H1 (cell line): ENCODE results near the gene PSME1. TPM values are rescaled to one million over a fixed set of nuclear protein-coding genes. Genes with fewer than 3 reads are reported as not detected.
A peak's percentile ranks its signal among the peaks of the same experiment; 100 is the strongest.

Experiments
- CTCF ChIA-PET: fragments of 300-600 bp; sonication (Branson Sonifier 250); formaldehyde crosslinking; loops from one replicate; lab custom pipeline; 2021; ENCODE audit not compliant: partially characterized antibody; lab: Charles Lee
- POLR2A ChIA-PET: fragments of 300-600 bp; sonication (Branson Sonifier 250); formaldehyde crosslinking; loops from one replicate; lab custom pipeline; 2021; ENCODE audit warnings: inconsistent platforms; ENCODE audit not compliant: partially characterized antibody; lab: Charles Lee
- DNase-seq, 2 experiments: peaks; one replicate each; pipeline versions ENCODE4 v3.0.0 to v3.0.0-alpha.2; 2010 to 2022; ENCODE audit warnings: low spot score in 2 of 2, low read depth in 1 of 2, mixed read lengths in 1 of 2
- FAIRE-seq: peaks from 2 replicates; lab custom pipeline; 2011; peaks lifted over from hg19 to GRCh38; lab: Jason Lieb, UNC
- H2AFZ ChIP-seq: 2 replicates; pipeline ENCODE4 v1.8.1; 2012; ENCODE audit warnings: low read length, inconsistent platforms
- H2AK5ac ChIP-seq: 2 replicates; pipeline ENCODE4 v1.6.1; 2013; ENCODE audit warnings: low read depth, low read length
- H2BK120ac ChIP-seq: replicated peaks from 2 replicates; pipeline ENCODE3; 2013; ENCODE audit warnings: low read depth, low read length, inconsistent platforms
- H2BK12ac ChIP-seq: 2 replicates; pipeline ENCODE4 v1.6.1; 2013; ENCODE audit warnings: low read depth, low read length
- H2BK15ac ChIP-seq: 2 replicates; pipeline ENCODE4 v1.6.1; 2013; ENCODE audit warnings: low read length
- H2BK20ac ChIP-seq: 2 replicates; pipeline ENCODE4 v1.6.1; 2013; ENCODE audit warnings: low read length
- H2BK5ac ChIP-seq: 2 replicates; pipeline ENCODE4 v1.6.1; 2013; ENCODE audit warnings: low read depth, low read length
- H3K14ac ChIP-seq: 2 replicates; pipeline ENCODE4 v1.6.1; 2013; ENCODE audit warnings: inconsistent platforms; ENCODE audit not compliant: insufficient read length
- H3K18ac ChIP-seq: 2 replicates; pipeline ENCODE4 v1.6.1; 2013; ENCODE audit warnings: low read length; ENCODE audit errors: extremely low read depth
- H3K23ac ChIP-seq: 2 replicates; pipeline ENCODE4 v1.6.1; 2013; ENCODE audit warnings: inconsistent platforms; ENCODE audit not compliant: insufficient read length
- H3K23me2 ChIP-seq: 2 replicates; pipeline ENCODE4 v1.6.1; 2013; ENCODE audit warnings: low read depth, low read length
- H3K27ac ChIP-seq: 2 replicates; pipeline ENCODE4 v1.6.1; 2011; ENCODE audit warnings: low read depth, low read length, inconsistent platforms
- H3K27me3 ChIP-seq, 4 experiments: replicated peaks in 1 of 4; 1 replicate in 1 of 4; 2 replicates in 3 of 4; pipeline versions ENCODE4 v1.6.1 to v1.8.1; 2011 to 2013; ENCODE audit warnings: low read length in 3 of 4, mild to moderate bottlenecking in 3 of 4, inconsistent platforms in 2 of 4, mixed read lengths in 2 of 4, moderate library complexity in 1 of 4; ENCODE audit not compliant: control insufficient read depth in 3 of 4, insufficient read depth in 3 of 4; ENCODE audit errors: extremely low read depth in 1 of 4
- H3K36me3 ChIP-seq, 4 experiments: 2 replicates each; pipeline versions ENCODE4 v1.6.1 to v1.8.1; 2011 to 2013; ENCODE audit warnings: mild to moderate bottlenecking in 4 of 4, low read length in 3 of 4, moderate library complexity in 2 of 4, control low read depth in 1 of 4, inconsistent platforms in 1 of 4; ENCODE audit not compliant: insufficient read depth in 4 of 4, control insufficient read depth in 2 of 4
- H3K4ac ChIP-seq: replicated peaks from 2 replicates; pipeline ENCODE3; 2013; ENCODE audit warnings: low read length, low read depth, mixed read lengths, inconsistent platforms; ENCODE audit not compliant: insufficient read length
- H3K4me1 ChIP-seq, 4 experiments: replicated peaks in 1 of 4; 1 replicate in 1 of 4; 2 replicates in 3 of 4; pipeline versions ENCODE4 v1.6.1 to v1.8.1; 2011 to 2013; ENCODE audit warnings: low read length in 3 of 4, inconsistent platforms in 2 of 4, mixed read lengths in 1 of 4; ENCODE audit not compliant: insufficient read depth in 4 of 4, control insufficient read depth in 3 of 4
- H3K4me2 ChIP-seq, 2 experiments: 2 replicates each; pipeline versions ENCODE4 v1.6.1 to v1.8.1; 2011 to 2013; ENCODE audit warnings: low read depth in 2 of 2, low read length in 2 of 2, control low read depth in 1 of 2, inconsistent platforms in 1 of 2, mild to moderate bottlenecking in 1 of 2; ENCODE audit not compliant: insufficient read depth in 1 of 2
- H3K4me3 ChIP-seq, 4 experiments: fragments of 200-600, 300-600 bp in 1 of 4; sonication (generic), shearing (Covaris generic), sonication (Bioruptor Twin) in 1 of 4; 2 replicates each; pipeline versions ENCODE4 v1.5.1 to v1.8.1; 2011 to 2016; ENCODE audit warnings: low read length in 4 of 4, low read depth in 3 of 4, control low read depth in 2 of 4, inconsistent platforms in 2 of 4, mild to moderate bottlenecking in 2 of 4, mixed read lengths in 1 of 4, moderate library complexity in 1 of 4; ENCODE audit not compliant: insufficient read depth in 2 of 4; ENCODE audit errors: extremely low read depth in 1 of 4
- H3K56ac ChIP-seq: replicated peaks from 2 replicates; pipeline ENCODE3; 2013; ENCODE audit warnings: low read depth, mild to moderate bottlenecking, mixed read lengths, low read length, inconsistent platforms; ENCODE audit not compliant: insufficient read length
- H3K79me1 ChIP-seq: 2 replicates; pipeline ENCODE4 v1.6.1; 2013; ENCODE audit warnings: low read depth, low read length, control low read depth
- H3K79me2 ChIP-seq, 2 experiments: 2 replicates each; pipeline versions ENCODE4 v1.6.1 to v1.8.1; 2012 to 2013; ENCODE audit warnings: low read length in 2 of 2, mild to moderate bottlenecking in 2 of 2, inconsistent platforms in 1 of 2; ENCODE audit not compliant: insufficient read depth in 2 of 2, control insufficient read depth in 1 of 2
- H3K9ac ChIP-seq, 4 experiments: replicated peaks in 1 of 4; 1 replicate in 1 of 4; 2 replicates in 3 of 4; pipeline versions ENCODE4 v1.6.1 to v1.8.1; 2011 to 2013; ENCODE audit warnings: low read depth in 3 of 4, low read length in 3 of 4, control low read depth in 2 of 4, mild to moderate bottlenecking in 2 of 4, moderate library complexity in 2 of 4, inconsistent platforms in 1 of 4; ENCODE audit errors: extremely low read depth in 1 of 4
- H3K9me3 ChIP-seq, 2 experiments: 2 replicates each; pipeline versions ENCODE4 v1.6.1 to v1.8.1; 2012 to 2013; ENCODE audit warnings: mild to moderate bottlenecking in 2 of 2, moderate library complexity in 2 of 2, control low read depth in 1 of 2, inconsistent platforms in 1 of 2, low read depth in 1 of 2, low read length in 1 of 2, mixed read lengths in 1 of 2; ENCODE audit not compliant: insufficient read depth in 2 of 2
- H4K20me1 ChIP-seq, 2 experiments: replicated peaks in 1 of 2; 2 replicates each; pipeline versions ENCODE3 to v1.8.1; 2011 to 2013; ENCODE audit warnings: inconsistent platforms in 2 of 2, low read length in 2 of 2, mild to moderate bottlenecking in 1 of 2; ENCODE audit not compliant: insufficient read depth in 2 of 2, control insufficient read depth in 1 of 2
- H4K5ac ChIP-seq: 2 replicates; pipeline ENCODE4 v1.6.1; 2013; ENCODE audit warnings: low read length, low read depth, mixed read lengths, inconsistent platforms; ENCODE audit not compliant: insufficient read length
- H4K8ac ChIP-seq: 2 replicates; pipeline ENCODE4 v1.8.0; 2013; ENCODE audit warnings: mild to moderate bottlenecking, moderate library complexity, low read length, inconsistent platforms; ENCODE audit not compliant: insufficient read depth; ENCODE audit errors: extremely low read depth
- H4K91ac ChIP-seq: replicated peaks from 2 replicates; pipeline ENCODE3; 2013; ENCODE audit warnings: low read length, mixed read lengths, inconsistent platforms; ENCODE audit not compliant: insufficient read length
- CBX8 ChIP-seq: fragments of 300-800, 300-1000 bp; sonication (generic); IDR thresholded peaks from 2 replicates; pipeline ENCODE4 v1.7.1; 2016; ENCODE audit warnings: low read depth, low read length, borderline replicate concordance
- CEBPB ChIP-seq: IDR thresholded peaks from 2 replicates; pipeline ENCODE4 v1.6.1; 2012; ENCODE audit warnings: low read depth, low read length
- EGR1 ChIP-seq: IDR thresholded peaks from 2 replicates; pipeline ENCODE4 v1.6.1; 2011; ENCODE audit warnings: low read depth, low read length, borderline replicate concordance
- EP300 ChIP-seq, 2 experiments: IDR thresholded peaks; 1 replicate in 1 of 2; 2 replicates in 1 of 2; pipeline ENCODE4 v1.6.1; 2011 to 2012; ENCODE audit warnings: low read depth in 2 of 2, low read length in 2 of 2, mild to moderate bottlenecking in 2 of 2, borderline replicate concordance in 1 of 2, inconsistent platforms in 1 of 2, moderate library complexity in 1 of 2
- EZH2 ChIP-seq: fragments of 200-600 bp; sonication (generic); IDR thresholded peaks from 2 replicates; pipeline ENCODE4 v1.7.1; 2012; ENCODE audit warnings: low read depth, mild to moderate bottlenecking, moderate library complexity, low read length, inconsistent platforms; ENCODE audit not compliant: severe bottlenecking
- POLR2AphosphoS5 ChIP-seq: IDR thresholded peaks from 2 replicates; pipeline ENCODE4 v1.6.1; 2011; ENCODE audit warnings: low read depth, low read length
- SIN3A ChIP-seq, 2 experiments: IDR thresholded peaks in 1 of 2; conservative IDR thresholded peaks in 1 of 2; 2 replicates each; pipeline ENCODE4 v1.6.1; 2011 to 2012; ENCODE audit warnings: low read length in 2 of 2, improper control_type of control experiment in 1 of 2, low read depth in 1 of 2, mild to moderate bottlenecking in 1 of 2
- SP4 ChIP-seq: IDR thresholded peaks from 2 replicates; pipeline ENCODE4 v1.6.1; 2012; ENCODE audit warnings: low read length, inconsistent platforms
- SRF ChIP-seq: IDR thresholded peaks from 2 replicates; pipeline ENCODE4 v1.6.1; 2011; ENCODE audit warnings: mild to moderate bottlenecking, low read depth, low read length, moderate library complexity
- TAF1 ChIP-seq: IDR thresholded peaks from 2 replicates; pipeline ENCODE4 v1.6.1; 2011; ENCODE audit warnings: mild to moderate bottlenecking, low read depth, low read length
- TAF7 ChIP-seq: optimal IDR thresholded peaks from 2 replicates; pipeline ENCODE3; 2011; ENCODE audit warnings: low read depth, mild to moderate bottlenecking, inconsistent platforms, low read length, moderate library complexity, borderline replicate concordance
- WGBS, 2 experiments: shearing (Covaris generic) in 1 of 2; methylation state at CpG; one replicate each; pipeline versions ENCODE4 v1.1.6 to v1.1.7; 2013 to 2015; ENCODE audit warnings: low lambda C conversion rate in 2 of 2, mixed read lengths in 2 of 2, inconsistent platforms in 1 of 2, low coverage in 1 of 2, missing lambda C conversion rate in 1 of 2; ENCODE audit not compliant: insufficient replicate concordance in 2 of 2, insufficient coverage in 1 of 2, insufficient read length in 1 of 2; ENCODE audit errors: extremely low coverage in 1 of 2, missing lambda C conversion rate in 1 of 2; 5-methylcytosine and 5-hydroxymethylcytosine counted together
- polyA plus RNA-seq, 7 experiments: library from polyadenylated mRNA; depleted of rRNA in 3 of 7; stranded (reverse) in 5 of 7; unstranded in 2 of 7; fragments of >200 nt in 5 of 7; fragments of 200-250 nt in 2 of 7; gene quantifications; 1 replicate in 5 of 7; 2 replicates in 1 of 7; 4 replicates in 1 of 7; pipeline versions ENCODE4 v1.2.1 to v1.2.3, GENCODE V29; 2011 to 2013; ENCODE audit warnings: missing spikeins in 2 of 7, mixed read lengths in 2 of 7
- total RNA-seq: library from RNA; stranded (reverse); fragmentation: NEBNext Ultra II Directional; extraction: Animal tissue kit (Norgen Biotek cat#: 25700); gene quantifications from 2 replicates; pipeline ENCODE4 v1.2.1, GENCODE V29; 2021

The PSME1 gene
- total and polyA plus RNA-seq, 2 of the 8 experiments (the other 6 are each of a cell fraction or from before 2014, with no cell fraction given) = 74.9 to 85.9 TPM

- Histone ChIP-seq H3K14ac (no peak within 1 kb of the TSS), H3K4me1 (peaks cover 0 to 10% (median 8%) of the 10 kb centered on the region in 4 experiments; a peak in 5 of 7 replicates), H3K18ac (peak within 1 kb of the TSS; percentile 53; the same call in 1 of the 2 replicates), H3K79me1 (peaks cover 11% of the 10 kb centered on the region; the same call in 1 of the 2 replicates), H2BK20ac (no peak within 1 kb of the TSS), H3K4ac (no peak within 1 kb of the TSS), H2BK15ac (no peak within 1 kb of the TSS), H2BK120ac (no peak within 1 kb of the TSS), H2AFZ (peak within 1 kb of the TSS; percentile 83; the same call in 1 of the 2 replicates), H3K27me3 (no peaks in the 10 kb centered on the region), H3K9ac (peak within 1 kb of the TSS; percentile 66 to 73 (median 70)), H3K56ac (peak within 1 kb of the TSS; percentile 52), H4K91ac (no peak within 1 kb of the TSS), H3K4me2 (peak within 1 kb of the TSS; percentile 83 to 96), H3K9me3 (no peaks in the 10 kb centered on the region), H3K4me3 (peak within 1 kb of the TSS; percentile 92 to 98 (median 96)), H2AK5ac (no peak within 1 kb of the TSS), H3K23me2 (peaks cover 10% of the 10 kb centered on the region), H3K36me3 (peaks cover 11 to 30% (median 24%) of the 10 kb centered on the region in 4 experiments), H4K8ac (no peak within 1 kb of the TSS; the same call in 1 of the 2 replicates), H3K79me2 (peaks cover 0 to 28% of the 10 kb centered on the region in 2 experiments; a peak in 3 of 4 replicates), H4K20me1 (peaks cover 0 to 18% of the 10 kb centered on the region in 2 experiments), H2BK12ac (0 out of 2 replicates have a peak within 1 kb of the TSS, but pooled peaks have one; percentile 46), H3K27ac (peak within 1 kb of the TSS; percentile 45; the same call in 1 of the 2 replicates), H4K5ac (peak within 1 kb of the TSS; percentile 2), H3K23ac (no peak within 1 kb of the TSS), H2BK5ac (peak within 1 kb of the TSS; percentile 94)
- ChIA-PET CTCF (interaction anchor here (0.6 to 3.7 kb wide), 8 partner anchors 9 to 89 kb away, joined by 3 to 24 read pairs (median 5); partner anchors contain the start of genes DCAF11, IRF9 and PSME1), POLR2A (interaction anchor here (0.6 to 9.6 kb wide), 21 partner anchors 9 to 1178 kb away, joined by 3 to 86 read pairs (median 5); partner anchors contain the start of genes CHMP4A, DCAF11, DHRS1 and IPO4)
- 0% methylated on average over 13 of the region's 25 CpGs; no CpG with 5 or more reads in 1 of the 2 experiments for WGBS, 2 experiments
- DNase-seq (peak in 1 of 2 experiments; percentile 93), FAIRE-seq (no peak)
- TF ChIP-seq CBX8 (no peak), POLR2AphosphoS5 (peak; percentile 17; the same call in 1 of the 2 replicates), EGR1 (peak; percentile 15; the same call in 1 of the 2 replicates), SIN3A (conservative IDR thresholded peaks at IDR 0.05 in 1 of 2, IDR thresholded peaks at IDR 0.05 in 1 of 2; ENCODE audit: low read depth in 1 of 2, low read length in 2 of 2) (peak in 1 of 2 experiments; percentile 89; a peak in 2 of 4 replicates), EZH2 (no peak), SRF (no peak), TAF1 (peak; percentile 73; the same call in 1 of the 2 replicates), CEBPB (no peak), EP300 (IDR thresholded peaks at IDR 0.05; ENCODE audit: borderline replicate concordance in 1 of 2, low read depth in 2 of 2, low read length in 2 of 2) (0 out of 3 replicates have a peak, but pooled peaks of 1 of the 2 experiments have one; percentile 22), TAF7 (peak; percentile 81), SP4 (0 out of 2 replicates have a peak, but pooled peaks have one; percentile 14)
Measured at GRCh38 chr14:24146453-24146977, 10.5 kb downstream of the PSME1 start, which contains the start of gene PSME2. PSME2 (minus strand) TSS chr14:24146610; CDS start chr14:24146581, 29 bp downstream.
